Urinary bladder (tissue), 4 donors: ENCODE data around the gene GPR87. TPM values are rescaled to one million over a fixed set of nuclear protein-coding genes. Genes with fewer than 3 reads are reported as not detected.

Source experiments
- DNase-seq: peaks from one replicate; pipeline ENCODE4 v3.0.0-alpha.2; 2015; ENCODE audit errors: extremely low spot score
- H3K27ac ChIP-seq: one replicate; pipeline ENCODE4 v1.5.1; 2013; ENCODE audit warnings: low read depth, mild to moderate bottlenecking, moderate library complexity
- H3K36me3 ChIP-seq: one replicate; pipeline ENCODE4 v1.6.1; 2013; ENCODE audit warnings: mild to moderate bottlenecking, moderate library complexity; ENCODE audit not compliant: insufficient read depth
- H3K4me1 ChIP-seq: one replicate; pipeline ENCODE4 v1.6.1; 2013; ENCODE audit warnings: mild to moderate bottlenecking, moderate library complexity; ENCODE audit not compliant: insufficient read depth
- H3K4me3 ChIP-seq: one replicate; pipeline ENCODE4 v1.5.1; 2013; ENCODE audit warnings: low read depth, low read length
- WGBS: extraction: QIAGEN DNeasy Blood & Tissue Kit; methylation state at CpG from one replicate; pipeline ENCODE4 v1.1.7; 2013; 5-methylcytosine and 5-hydroxymethylcytosine counted together
- polyA plus RNA-seq: library from polyadenylated mRNA; stranded (reverse); fragments of 200-250 nt; gene quantifications from one replicate; pipeline ENCODE4 v1.2.3, GENCODE V29; 2013
- total RNA-seq: library from RNA; depleted of rRNA; stranded (reverse); fragments of >200 nt; gene quantifications from one replicate; pipeline ENCODE4 v1.2.3, GENCODE V29; 2014
- donor health status: healthy with polysubstance abuse.
- donor health status: healthy.

Gene GPR87
- total RNA-seq (5.0 TPM), polyA plus RNA-seq (4.2 TPM)

- Histone ChIP-seq H3K36me3 (no peaks in the 10 kb centered on the region), H3K27ac (peak within 1 kb of the TSS; percentile 29), H3K4me3 (no peak within 1 kb of the TSS), H3K4me1 (no peaks in the 10 kb centered on the region)
- 69% methylated on average over 7 of the region's 7 CpGs for WGBS
- DNase-seq: peak; percentile 56
Measured at GRCh38 chr3:151316267-151316991, at the start of gene GPR87. TSS of gene GPR87 (minus strand) at chr3:151316820. CDS start at chr3:151300100, 16,720 bp downstream.

GRCh38 chr3:151362751-151363174, 46.1 kb upstream of the GPR87 start:
- Histone ChIP-seq H3K4me1 (no peaks in the 10 kb centered on the region), H3K4me3 (no peak overlapping the region), H3K36me3 (no peaks in the 10 kb centered on the region), H3K27ac (no peak overlapping the region)
- no peak for DNase-seq
- WGBS: 72% methylated on average over 3 of the region's 3 CpGs

GRCh38 chr3:151357463-151357850, 40.8 kb upstream of the GPR87 start:
- Histone ChIP-seq H3K4me1 (no peaks in the 10 kb centered on the region), H3K4me3 (no peak overlapping the region), H3K36me3 (no peaks in the 10 kb centered on the region), H3K27ac (no peak overlapping the region)
- DNase-seq: no peak
- WGBS: 59% methylated on average over 2 of the region's 2 CpGs

- Histone ChIP-seq H3K4me1 (no peaks in the 10 kb centered on the region), H3K27ac (no peak overlapping the region), H3K4me3 (no peak overlapping the region), H3K36me3 (no peaks in the 10 kb centered on the region)
- WGBS: 35% methylated on average over 2 of the region's 2 CpGs
- no peak for DNase-seq
Measured at GRCh38 chr3:151356794-151357462, 40.3 kb upstream of the GPR87 start.

- H3K4me3 ChIP-seq: no peak overlapping the region
- no peak overlapping the region for H3K27ac ChIP-seq
- 92% methylated on average over 4 of the region's 4 CpGs for WGBS
- H3K36me3 ChIP-seq: no peaks in the 10 kb centered on the region
- no peaks in the 10 kb centered on the region for H3K4me1 ChIP-seq
- no peak for DNase-seq
Measured at GRCh38 chr3:151351648-151352047, 35.0 kb upstream of the GPR87 start.

GRCh38 chr3:151351219-151351618, 34.6 kb upstream of the GPR87 start:
- WGBS: 96% methylated on average over 1 of the region's 1 CpG
- H3K4me1 ChIP-seq: no peaks in the 10 kb centered on the region

GRCh38 chr3:151350656-151351055, 34.0 kb upstream of the GPR87 start:
- Histone ChIP-seq H3K27ac (no peak overlapping the region), H3K36me3 (no peaks in the 10 kb centered on the region), H3K4me1 (no peaks in the 10 kb centered on the region), H3K4me3 (no peak overlapping the region)
- 72% methylated on average over 1 of the region's 1 CpG for WGBS
- DNase-seq: no peak

More at GRCh38 chr3:151351219-151351618, 34.6 kb upstream of the GPR87 start:
- Histone ChIP-seq H3K36me3 (no peaks in the 10 kb centered on the region), H3K4me3 (no peak overlapping the region), H3K27ac (no peak overlapping the region)
- DNase-seq: no peak

GRCh38 chr3:151347432-151347831, 30.8 kb upstream of the GPR87 start:
- Histone ChIP-seq H3K27ac (no peak overlapping the region), H3K36me3 (no peaks in the 10 kb centered on the region), H3K4me3 (no peak overlapping the region), H3K4me1 (no peaks in the 10 kb centered on the region)
- 78% methylated on average over 6 of the region's 6 CpGs for WGBS
- no peak for DNase-seq

- no peak overlapping the region for H3K4me3 ChIP-seq
- no peaks in the 10 kb centered on the region for H3K36me3 ChIP-seq
- H3K4me1 ChIP-seq: no peaks in the 10 kb centered on the region
- H3K27ac ChIP-seq: no peak overlapping the region
- 68% methylated on average over 3 of the region's 3 CpGs for WGBS
- no peak for DNase-seq
Measured at GRCh38 chr3:151346292-151346691, 29.7 kb upstream of the GPR87 start.

- WGBS: 35% methylated on average over 2 of the region's 2 CpGs
- DNase-seq: no peak
- Histone ChIP-seq H3K36me3 (no peaks in the 10 kb centered on the region), H3K4me3 (no peak overlapping the region), H3K4me1 (no peaks in the 10 kb centered on the region), H3K27ac (no peak overlapping the region)
Measured at GRCh38 chr3:151345859-151346258, 29.2 kb upstream of the GPR87 start.

GRCh38 chr3:151331696-151332095, 15.1 kb upstream of the GPR87 start:
- WGBS: 75% methylated on average over 2 of the region's 2 CpGs
- no peaks in the 10 kb centered on the region for H3K4me1 ChIP-seq
- no peak overlapping the region for H3K27ac ChIP-seq
- no peaks in the 10 kb centered on the region for H3K36me3 ChIP-seq
- no peak for DNase-seq
- H3K4me3 ChIP-seq: no peak overlapping the region

- Histone ChIP-seq H3K36me3 (no peaks in the 10 kb centered on the region), H3K27ac (no peak overlapping the region), H3K4me3 (no peak overlapping the region), H3K4me1 (no peaks in the 10 kb centered on the region)
- DNase-seq: no peak
Measured at GRCh38 chr3:151330899-151331298, 14.3 kb upstream of the GPR87 start.

- H3K4me1 ChIP-seq: no peaks in the 10 kb centered on the region
- no peak overlapping the region for H3K4me3 ChIP-seq
- H3K36me3 ChIP-seq: no peaks in the 10 kb centered on the region
- no peak for DNase-seq
- 77% methylated on average over 4 of the region's 4 CpGs for WGBS
- H3K27ac ChIP-seq: no peak overlapping the region
Measured at GRCh38 chr3:151330379-151330778, 13.8 kb upstream of the GPR87 start.

GRCh38 chr3:151329363-151329762, 12.7 kb upstream of the GPR87 start, which contains the start of gene P2RY13:
TSS of gene P2RY13 (minus strand) at chr3:151329549. CDS start at chr3:151329528, 21 bp downstream.
- WGBS: 94% methylated on average over 1 of the region's 1 CpG
- H3K27ac ChIP-seq: no peak within 1 kb of the TSS
- no peaks in the 10 kb centered on the region for H3K4me1 ChIP-seq
- no peaks in the 10 kb centered on the region for H3K36me3 ChIP-seq
- DNase-seq: no peak
- H3K4me3 ChIP-seq: no peak within 1 kb of the TSS
